Colonic mucosa (tissue), 4 donors: ENCODE results near the gene SMARCD3. TPM values are rescaled to one million over a fixed set of nuclear protein-coding genes. Genes with fewer than 3 reads are reported as not detected.

Experiments
- DNase-seq: peaks from one replicate; pipeline ENCODE4 v3.0.0-alpha.2; 2020
- H3K27ac ChIP-seq: fragments of 200-600 bp; one replicate; pipeline ENCODE4 v1.8.0; 2021
- H3K27me3 ChIP-seq: fragments of 200-600 bp; one replicate; pipeline ENCODE4 v1.8.0; 2021
- H3K36me3 ChIP-seq: fragments of 200-600 bp; one replicate; pipeline ENCODE4 v1.8.0; 2021
- H3K4me1 ChIP-seq: fragments of 200-600 bp; one replicate; pipeline ENCODE4 v1.8.0; 2021; ENCODE audit warnings: mild to moderate bottlenecking
- H3K4me3 ChIP-seq: fragments of 200-600 bp; one replicate; pipeline ENCODE4 v1.8.0; 2021
- H3K9ac ChIP-seq, 2 donors: one replicate each; pipeline ENCODE4 v1.7.0; 2013; ENCODE audit warnings: control low read depth in 2 of 2, low read depth in 2 of 2, low read length in 2 of 2
- H3K9me3 ChIP-seq: fragments of 200-600 bp; one replicate; pipeline ENCODE4 v1.8.0; 2021
- intact Hi-C: fragments of 100-400 bp; cut with DNase I; formaldehyde crosslinking; loops from one replicate; pipeline ENCODE4 v1.14.1; 2022
- total RNA-seq, 2 donors: library from RNA; stranded (reverse); fragmentation: NEBNext Ultra II Directional in 1 of 2; extraction: Animal tissue kit (Norgen Biotek cat#: 25700) in 1 of 2; gene quantifications; one replicate each; pipeline ENCODE4 v1.2.1, GENCODE V29; 2021
- TF ChIP-seq, protein P1 (sequence below): fragments of 200-600 bp; IDR thresholded peaks from one replicate; pipeline ENCODE4 v1.8.0; 2022; ENCODE audit warnings: antibody characterized with exemption, mild to moderate bottlenecking
- donor health status: healthy.
- donor health status: DM: no; HTN: no; CAD: no.
- donor health status: DM: no; HTN: no; CAD: no.

SMARCD3 gene
- total RNA-seq, 2 donors from 2014 or later: 4.3 to 6.7 TPM

DNA sequence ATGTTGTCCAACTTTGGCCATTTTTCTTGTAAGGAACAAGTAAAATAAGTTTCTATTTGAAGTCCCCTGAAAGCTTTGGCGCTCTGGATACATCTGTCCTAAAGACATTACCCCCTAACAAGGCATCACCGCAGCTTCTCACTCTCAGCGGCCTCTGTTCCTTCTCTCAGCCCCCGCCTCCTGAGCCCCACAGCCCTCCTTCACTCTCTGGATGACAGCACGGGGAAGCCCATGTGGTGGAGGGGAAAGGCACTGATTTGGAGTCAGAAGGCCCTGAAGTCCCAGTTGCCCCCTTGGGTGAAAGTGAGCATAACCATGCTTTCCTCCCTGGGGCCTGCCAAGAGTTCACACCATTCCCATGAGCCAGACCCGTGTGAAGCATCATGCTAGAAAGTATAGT is 42.8 kb downstream of the SMARCD3 start:
- TF ChIP-seq, protein P1, sequence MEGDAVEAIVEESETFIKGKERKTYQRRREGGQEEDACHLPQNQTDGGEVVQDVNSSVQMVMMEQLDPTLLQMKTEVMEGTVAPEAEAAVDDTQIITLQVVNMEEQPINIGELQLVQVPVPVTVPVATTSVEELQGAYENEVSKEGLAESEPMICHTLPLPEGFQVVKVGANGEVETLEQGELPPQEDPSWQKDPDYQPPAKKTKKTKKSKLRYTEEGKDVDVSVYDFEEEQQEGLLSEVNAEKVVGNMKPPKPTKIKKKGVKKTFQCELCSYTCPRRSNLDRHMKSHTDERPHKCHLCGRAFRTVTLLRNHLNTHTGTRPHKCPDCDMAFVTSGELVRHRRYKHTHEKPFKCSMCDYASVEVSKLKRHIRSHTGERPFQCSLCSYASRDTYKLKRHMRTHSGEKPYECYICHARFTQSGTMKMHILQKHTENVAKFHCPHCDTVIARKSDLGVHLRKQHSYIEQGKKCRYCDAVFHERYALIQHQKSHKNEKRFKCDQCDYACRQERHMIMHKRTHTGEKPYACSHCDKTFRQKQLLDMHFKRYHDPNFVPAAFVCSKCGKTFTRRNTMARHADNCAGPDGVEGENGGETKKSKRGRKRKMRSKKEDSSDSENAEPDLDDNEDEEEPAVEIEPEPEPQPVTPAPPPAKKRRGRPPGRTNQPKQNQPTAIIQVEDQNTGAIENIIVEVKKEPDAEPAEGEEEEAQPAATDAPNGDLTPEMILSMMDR: no peak
- no peak overlapping the region for H3K4me3 ChIP-seq
- no peak overlapping the region for H3K9ac ChIP-seq
- H3K4me1 ChIP-seq: no peaks in the 10 kb centered on the region
- intact Hi-C loops: no loop called here
- H3K9me3 ChIP-seq: no peaks in the 10 kb centered on the region
- no peaks in the 10 kb centered on the region for H3K36me3 ChIP-seq
- no peak for DNase-seq
- H3K27ac ChIP-seq: no peak overlapping the region
- H3K27me3 ChIP-seq: no peaks in the 10 kb centered on the region

DNA sequence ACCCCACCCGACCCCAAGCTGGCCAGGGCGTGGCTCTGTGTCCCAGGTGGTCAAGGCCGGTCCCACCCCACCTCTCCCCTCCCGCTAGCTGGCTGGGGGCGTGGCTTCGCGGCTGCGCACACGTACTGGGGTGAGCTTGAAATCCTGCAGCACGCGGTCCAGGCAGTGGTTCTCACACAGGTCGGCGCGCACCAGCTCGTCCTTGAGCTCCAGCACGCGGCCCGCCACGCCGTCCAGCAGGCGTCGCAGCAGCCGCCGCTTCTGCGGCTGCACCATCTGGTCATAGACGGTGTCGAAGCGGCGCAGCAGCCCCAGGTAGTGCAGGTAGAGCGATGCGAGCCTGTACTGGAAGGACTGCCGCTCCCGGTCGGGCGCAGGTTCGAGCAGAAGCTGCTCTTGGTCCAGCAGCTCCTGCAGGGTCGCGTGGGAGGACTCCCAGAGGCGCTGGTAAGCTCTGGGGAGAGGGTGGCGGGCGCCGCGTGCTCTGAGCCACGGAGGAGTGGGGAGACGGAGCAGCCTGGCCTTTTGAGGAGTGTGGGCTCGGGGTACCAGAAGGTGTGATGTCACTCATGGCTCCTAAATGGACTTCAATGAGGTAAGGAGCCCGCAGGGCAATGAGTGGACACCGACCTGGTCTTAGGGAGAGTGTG is 44.0 kb downstream of the SMARCD3 start:
- intact Hi-C loops: no loop called here
- no peaks in the 10 kb centered on the region for H3K4me1 ChIP-seq
- H3K4me3 ChIP-seq: no peak overlapping the region
- H3K27ac ChIP-seq: no peak overlapping the region
- no peak overlapping the region for H3K9ac ChIP-seq
- H3K9me3 ChIP-seq: no peaks in the 10 kb centered on the region
- no peaks in the 10 kb centered on the region for H3K27me3 ChIP-seq
- no peak for DNase-seq
- TF ChIP-seq, protein P1: no peak
- no peaks in the 10 kb centered on the region for H3K36me3 ChIP-seq

DNA sequence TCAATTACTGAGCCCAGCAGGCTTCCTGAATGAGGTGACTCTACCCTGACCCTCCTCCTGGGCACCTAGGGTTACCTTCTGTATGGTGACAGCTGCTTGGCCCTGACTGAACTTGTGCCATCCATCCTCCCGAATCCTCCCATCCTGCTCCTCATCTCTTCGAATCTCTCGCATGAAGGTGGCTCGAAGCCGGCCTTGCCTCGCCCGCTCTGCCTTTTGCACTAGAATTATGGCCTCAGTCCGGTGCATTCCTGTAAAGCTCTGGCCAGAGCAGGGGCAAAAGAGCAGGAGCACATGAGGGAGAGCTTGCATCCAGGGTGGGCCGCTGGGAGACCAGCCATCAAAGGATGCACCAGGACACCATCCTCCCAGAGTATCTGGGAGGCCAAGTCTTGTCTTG is 45.7 kb downstream of the SMARCD3 start:
- no peak overlapping the region for H3K9ac ChIP-seq
- H3K36me3 ChIP-seq: no peaks in the 10 kb centered on the region
- TF ChIP-seq, protein P1: no peak
- no peak overlapping the region for H3K27ac ChIP-seq
- DNase-seq: no peak
- H3K4me3 ChIP-seq: no peak overlapping the region
- no peaks in the 10 kb centered on the region for H3K9me3 ChIP-seq
- H3K27me3 ChIP-seq: no peaks in the 10 kb centered on the region
- H3K4me1 ChIP-seq: no peaks in the 10 kb centered on the region
- intact Hi-C loops: no loop called here

DNA sequence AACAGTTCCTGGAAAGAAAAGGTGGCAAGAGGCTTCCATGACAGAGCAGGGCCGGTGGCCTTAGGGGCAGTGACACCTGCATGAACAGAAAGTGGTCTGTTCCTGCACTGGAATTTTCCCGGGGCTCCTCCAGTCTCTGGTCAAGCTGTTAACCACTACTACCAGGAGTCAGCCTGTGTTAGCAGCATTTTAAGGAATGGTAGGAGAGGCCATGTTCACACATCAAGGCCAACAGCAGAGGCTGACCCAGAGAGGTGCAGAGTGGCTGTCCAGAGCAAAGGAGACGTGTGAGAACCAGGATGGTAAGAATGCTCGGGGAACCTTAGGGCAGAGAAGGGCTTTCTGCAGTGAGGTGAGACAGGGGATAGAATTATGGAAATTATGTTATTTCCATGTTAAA is 46.7 kb downstream of the SMARCD3 start:
- no peaks in the 10 kb centered on the region for H3K9me3 ChIP-seq
- no peak for DNase-seq
- H3K27ac ChIP-seq: no peak overlapping the region
- no peak overlapping the region for H3K4me3 ChIP-seq
- H3K4me1 ChIP-seq: no peaks in the 10 kb centered on the region
- H3K27me3 ChIP-seq: no peaks in the 10 kb centered on the region
- no peaks in the 10 kb centered on the region for H3K36me3 ChIP-seq
- intact Hi-C loops: no loop called here
- TF ChIP-seq, protein P1: no peak
- no peak overlapping the region for H3K9ac ChIP-seq

DNA sequence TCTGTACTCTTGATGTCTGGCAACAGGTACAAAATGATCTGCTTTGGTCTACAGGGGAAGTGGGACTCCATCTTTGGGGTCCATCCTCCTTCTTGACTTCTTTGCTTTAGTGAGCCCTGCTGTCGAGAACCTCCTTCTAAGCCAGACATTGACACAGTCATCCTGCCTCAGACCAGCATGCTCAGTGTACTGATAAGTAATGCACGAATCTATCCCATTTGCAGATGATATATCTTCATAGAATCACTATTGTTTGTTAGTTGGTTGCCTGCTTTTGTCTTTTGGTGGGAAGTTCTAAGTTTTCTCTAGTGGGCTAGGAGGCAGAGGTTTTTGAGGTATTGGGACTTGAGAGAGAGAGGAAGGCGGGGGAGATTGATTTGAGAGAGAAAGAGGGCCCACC is 47.1 kb downstream of the SMARCD3 start:
- Histone ChIP-seq H3K4me3 (no peak overlapping the region), H3K36me3 (no peaks in the 10 kb centered on the region), H3K9me3 (no peaks in the 10 kb centered on the region), H3K4me1 (no peaks in the 10 kb centered on the region), H3K27me3 (no peaks in the 10 kb centered on the region), H3K27ac (no peak overlapping the region), H3K9ac (no peak overlapping the region)
- TF ChIP-seq, protein P1: no peak
- intact Hi-C loops: no loop called here
- no peak for DNase-seq
